GM23338 (cell line): ENCODE results near the gene UPP1. TPM values are rescaled to one million over a fixed set of nuclear protein-coding genes. Genes with fewer than 3 reads are reported as not detected.

Experiments
- ATAC-seq: fragments of 200-7000 bp; cut with Tn5 transposase; 3 replicates; pipeline ENCODE4 v1.9.1; 2020
- DNase-seq: peaks from one replicate; pipeline ENCODE4 v3.0.0-alpha.2; 2015; ENCODE audit warnings: low spot score
- H2AFZ ChIP-seq: fragments of 200-600 bp; sonication (generic); 2 replicates; pipeline ENCODE4 v1.8.0; 2016; ENCODE audit warnings: antibody characterized with exemption, mild to moderate bottlenecking, moderate library complexity
- H3F3A ChIP-seq: fragments of 200-600 bp; sonication (generic); replicated peaks from 2 replicates; pipeline ENCODE4 v1.8.0; 2017; ENCODE audit warnings: antibody characterized with exemption, mixed run types, low read depth
- H3K27ac ChIP-seq: fragments of 200-600 bp; sonication (generic); 2 replicates; pipeline ENCODE4 v1.6.1; 2016; ENCODE audit warnings: low read depth
- H3K27me3 ChIP-seq: fragments of 200-600 bp; sonication (generic); 2 replicates; pipeline ENCODE4 v1.8.0; 2016; ENCODE audit warnings: mild to moderate bottlenecking, mixed run types, moderate library complexity; ENCODE audit not compliant: insufficient read depth
- H3K36me3 ChIP-seq: fragments of 200-600 bp; sonication (generic); 2 replicates; pipeline ENCODE4 v1.8.0; 2016; ENCODE audit warnings: mild to moderate bottlenecking; ENCODE audit not compliant: insufficient read depth
- H3K4me1 ChIP-seq: fragments of 200-600 bp; sonication (generic); 2 replicates; pipeline ENCODE4 v1.8.0; 2016; ENCODE audit warnings: mild to moderate bottlenecking, moderate library complexity; ENCODE audit not compliant: insufficient read depth
- H3K4me2 ChIP-seq: fragments of 200-600 bp; sonication (generic); 2 replicates; pipeline ENCODE4 v1.7.1; 2017; ENCODE audit warnings: mixed run types
- H3K4me3 ChIP-seq: fragments of 200-600 bp; sonication (generic); 2 replicates; pipeline ENCODE4 v1.6.1; 2016; ENCODE audit warnings: mixed run types
- H3K79me2 ChIP-seq: fragments of 200-600 bp; sonication (generic); replicated peaks from 2 replicates; pipeline ENCODE4 v1.8.0; 2017; ENCODE audit warnings: mild to moderate bottlenecking; ENCODE audit not compliant: insufficient read depth
- H3K9me2 ChIP-seq: fragments of 200-600 bp; sonication (generic); 2 replicates; pipeline ENCODE4 v1.8.0; 2017; ENCODE audit not compliant: insufficient read depth
- H4K20me1 ChIP-seq: fragments of 200-600 bp; sonication (generic); replicated peaks from 2 replicates; pipeline ENCODE4 v1.8.0; 2017; ENCODE audit warnings: mild to moderate bottlenecking; ENCODE audit not compliant: insufficient read depth
- H3K27ac Mint-ChIP-seq: 2 replicates; pipeline ENCODE4 v1.8.0; 2020; ENCODE audit warnings: inconsistent platforms, mild to moderate bottlenecking, moderate library complexity, mixed read lengths
- H3K27me3 Mint-ChIP-seq: 3 replicates; pipeline ENCODE4 v1.8.0; 2022; ENCODE audit warnings: low read depth, mild to moderate bottlenecking, moderate library complexity, mixed read lengths, inconsistent platforms; ENCODE audit not compliant: insufficient read depth, poor library complexity
- H3K36me3 Mint-ChIP-seq: 3 replicates; pipeline ENCODE4 v1.8.0; 2021; ENCODE audit warnings: low read depth, mild to moderate bottlenecking, inconsistent platforms, moderate library complexity, mixed read lengths
- H3K4me1 Mint-ChIP-seq: 3 replicates; pipeline ENCODE4 v1.8.0; 2020; ENCODE audit warnings: mild to moderate bottlenecking, inconsistent platforms, mixed read lengths
- H3K4me3 Mint-ChIP-seq: 3 replicates; pipeline ENCODE4 v1.8.0; 2021; ENCODE audit warnings: moderate library complexity, mild to moderate bottlenecking, inconsistent platforms, mixed read lengths
- H3K9me3 Mint-ChIP-seq: 3 replicates; pipeline ENCODE4 v1.8.0; 2020; ENCODE audit warnings: moderate library complexity, mild to moderate bottlenecking, inconsistent platforms, mixed read lengths
- CREB1 ChIP-seq: fragments of 250-450 bp; sonication (Bioruptor Pico); IDR thresholded peaks from 2 replicates; pipeline ENCODE4 v1.5.0; 2020; ENCODE audit warnings: low read depth, mild to moderate bottlenecking, moderate library complexity
- CTCF ChIP-seq, 2 experiments: fragments of 200-600 bp in 1 of 2; sonication (generic) in 1 of 2; conservative IDR thresholded peaks; 2 replicates each; pipeline versions ENCODE4 v1.5.1 to v1.6.1; 2016 to 2017; ENCODE audit warnings: antibody characterized with exemption in 2 of 2, low read depth in 2 of 2, mild to moderate bottlenecking in 2 of 2, moderate library complexity in 1 of 2
- ETS1 ChIP-seq: IDR thresholded peaks from 2 replicates; pipeline ENCODE4 v1.6.1; 2016; ENCODE audit warnings: antibody characterized with exemption
- EZH2 ChIP-seq: fragments of 200-600 bp; sonication (generic); IDR thresholded peaks from one replicate; pipeline ENCODE4 v1.8.0; 2017; ENCODE audit warnings: antibody characterized with exemption, mild to moderate bottlenecking, low read depth; ENCODE audit not compliant: unreplicated experiment
- EZH2phosphoT487 ChIP-seq: fragments of 200-600 bp; sonication (generic); IDR thresholded peaks from one replicate; pipeline ENCODE4 v1.8.1; 2018; ENCODE audit warnings: antibody characterized with exemption; ENCODE audit not compliant: unreplicated experiment
- JUNB ChIP-seq: IDR thresholded peaks from one replicate; pipeline ENCODE4 v1.6.1; 2016; ENCODE audit warnings: antibody characterized with exemption; ENCODE audit not compliant: unreplicated experiment
- NANOG ChIP-seq: IDR thresholded peaks from 2 replicates; pipeline ENCODE4 v1.6.1; 2016; ENCODE audit warnings: antibody characterized with exemption, borderline replicate concordance
- POLR2AphosphoS5 ChIP-seq: IDR thresholded peaks from 2 replicates; pipeline ENCODE4 v1.6.1; 2016; ENCODE audit warnings: antibody characterized with exemption, low read depth
- REST ChIP-seq: IDR thresholded peaks from one replicate; pipeline ENCODE4 v1.6.1; 2018; ENCODE audit warnings: antibody characterized with exemption; ENCODE audit not compliant: unreplicated experiment
- STAT1 ChIP-seq: IDR thresholded peaks from one replicate; pipeline ENCODE4 v1.6.1; 2016; ENCODE audit warnings: antibody characterized with exemption; ENCODE audit not compliant: unreplicated experiment
- ZNF114 ChIP-seq: fragments of 250-450 bp; sonication (Bioruptor Pico); IDR thresholded peaks from 2 replicates; pipeline ENCODE4 v1.5.0; 2020; ENCODE audit warnings: mild to moderate bottlenecking, moderate library complexity
- ZNF331 ChIP-seq: fragments of 250-450 bp; sonication (Bioruptor Pico); IDR thresholded peaks from 2 replicates; pipeline ENCODE4 v1.5.0; 2020; ENCODE audit warnings: low read depth, mild to moderate bottlenecking, moderate library complexity
- ZNF462 ChIP-seq: fragments of 250-450 bp; sonication (Bioruptor Pico); IDR thresholded peaks from 2 replicates; pipeline ENCODE4 v1.5.0; 2020; ENCODE audit warnings: mild to moderate bottlenecking, moderate library complexity
- polyA plus RNA-seq: library from polyadenylated mRNA; unstranded; fragments of >200 nt; fragmentation: Nextera tagmentation; extraction: Ambion mirVana; gene quantifications from 2 replicates; pipeline ENCODE4 v1.2.1, GENCODE V29; 2016
- total RNA-seq: library from RNA; depleted of rRNA; stranded (reverse); fragments of >200 nt; shearing (Covaris generic); gene quantifications from 2 replicates; pipeline ENCODE4 v1.2.3, GENCODE V29; 2014

Gene UPP1
- total and polyA plus RNA-seq, 2 experiments from 2014 or later, result 22.7 to 43.5 TPM

- no peak for ATAC-seq
Measured at GRCh38 chr7:48132792-48133191, 43.7 kb downstream of the UPP1 start.

More at GRCh38 chr7:48132792-48133191, 43.7 kb downstream of the UPP1 start:
- no peak for DNase-seq
- peak overlapping the region; percentile 16; the same call in 1 of the 2 replicates for H3K27ac ChIP-seq
- Mint-ChIP-seq H3K27ac (no peak overlapping the region), H3K27me3 (no peaks in the 10 kb centered on the region), H3K4me1 (peaks cover 14% of the 10 kb centered on the region), H3K9me3 (peaks cover 26% of the 10 kb centered on the region), H3K4me3 (no peak overlapping the region), H3K36me3 (peaks cover 26% of the 10 kb centered on the region; the same call in 2 of the 3 replicates)
- peaks cover 10% of the 10 kb centered on the region for H3K4me1 ChIP-seq
- H3F3A ChIP-seq, result no peaks in the 10 kb centered on the region
- H2AFZ ChIP-seq, result no peak overlapping the region
- peaks cover 4% of the 10 kb centered on the region; the same call in 1 of the 2 replicates for H3K36me3 ChIP-seq
- TF ChIP-seq ZNF462 (CRISPR knock-in tag) (no peak), POLR2AphosphoS5 (no peak), NANOG (no peak), EZH2phosphoT487 (no peak), EZH2 (no peak), STAT1 (no peak), REST (no peak), ZNF114 (CRISPR knock-in tag) (no peak), ETS1 (no peak), CTCF (conservative IDR thresholded peaks at IDR 0.05; ENCODE audit: low read depth in 2 of 2) (no peak), CREB1 (no peak), ZNF331 (CRISPR knock-in tag) (no peak), JUNB (no peak)
- H3K4me3 ChIP-seq, result no peak overlapping the region
- H3K79me2 ChIP-seq, result no peaks in the 10 kb centered on the region
- no peaks in the 10 kb centered on the region for H4K20me1 ChIP-seq
- H3K27me3 ChIP-seq, result no peaks in the 10 kb centered on the region
- H3K9me2 ChIP-seq, result peaks cover 22% of the 10 kb centered on the region
- peak overlapping the region; percentile 21 for H3K4me2 ChIP-seq
